Motor neuron (in vitro differentiated cells): ENCODE results near the gene FLAD1. TPM values are rescaled to one million over a fixed set of nuclear protein-coding genes. Genes with fewer than 3 reads are reported as not detected.

Experiments
- ATAC-seq, 8 experiments: fragments of 200-7000 bp; cut with Tn5 transposase; replicated peaks in 6 of 8; 2 replicates each; pipeline ENCODE4 v1.8.0; 2021; ENCODE audit warnings: mild to moderate bottlenecking in 8 of 8, moderate library complexity in 8 of 8
- H3K27ac ChIP-seq, 2 donors: fragments of 250-450 bp; sonication (Bioruptor Pico); 2 replicates each; pipeline ENCODE4 v1.9.0; 2021; ENCODE audit warnings: antibody characterized with exemption in 2 of 2, mild to moderate bottlenecking in 2 of 2, moderate library complexity in 1 of 2
- H3K4me1 ChIP-seq, 2 donors: fragments of 250-450 bp; sonication (Bioruptor Pico); replicated peaks in 1 of 2; 2 replicates each; pipeline ENCODE4 v1.6.1; 2021; ENCODE audit warnings: antibody characterized with exemption in 2 of 2, mild to moderate bottlenecking in 2 of 2, moderate library complexity in 1 of 2
- H3K4me3 ChIP-seq, 5 donors: fragments of 250-450 bp; sonication (Bioruptor Pico); 2 replicates each; pipeline ENCODE4 v1.9.0; 2021; ENCODE audit warnings: antibody characterized with exemption in 5 of 5, mild to moderate bottlenecking in 5 of 5, moderate library complexity in 4 of 5
- WGBS, 10 experiments: fragments of 450-650 bp; shearing (Covaris generic); methylation state at CpG; one replicate each; pipeline ENCODE4 v1.0.0; 2022; 5-methylcytosine and 5-hydroxymethylcytosine counted together
- in situ Hi-C, 9 experiments: fragments of 400-800 bp; cut with MboI; loops; one replicate each; pipeline ENCODE4 v1.15.0; 2021; ENCODE audit warnings: low sequenced_read_pairs in 9 of 9, low pct_unique_long_range_greater_than_20kb in 2 of 9; ENCODE audit not compliant: unreplicated experiment in 9 of 9
- total RNA-seq, 8 experiments: library from RNA; unstranded; fragments of 300-600 nt; gene quantifications; 2 replicates each; pipeline versions ENCODE4 v1.2.3 to v1.2.4, GENCODE V29; 2022

FLAD1 gene
- total RNA-seq, 8 experiments from 2014 or later = 34.1 to 76.9 (median 49.2) TPM

GRCh38 chr1:155022927-155023236, 39.7 kb downstream of the FLAD1 start:
- peaks cover 2 to 6% of the 10 kb centered on the region in 2 donors for H3K4me1 ChIP-seq
- in situ Hi-C loops = no loop called here
- no peak overlapping the region for H3K27ac ChIP-seq
- no peak overlapping the region for H3K4me3 ChIP-seq
- ATAC-seq = no peak
- WGBS, 10 experiments = 0 to 83% (median 63%) methylated on average over 1 to 4 of the region's 4 CpGs; no CpG with 5 or more reads in 6 of the 10 experiments

- no peak overlapping the region for H3K4me3 ChIP-seq
- H3K27ac ChIP-seq = no peak overlapping the region
- H3K4me1 ChIP-seq = peaks cover 0 to 3% of the 10 kb centered on the region in 2 donors
- peak in 3 of 8 experiments; percentile 16 to 20 (median 17) for ATAC-seq
- WGBS, 10 experiments = 47 to 87% (median 67%) methylated on average over 1 to 4 of the region's 5 CpGs; no CpG with 5 or more reads in 5 of the 10 experiments
- in situ Hi-C loops = no loop called here
Observed at GRCh38 chr1:155023627-155024026, 40.5 kb downstream of the FLAD1 start.

GRCh38 chr1:155024315-155024714, 41.2 kb downstream of the FLAD1 start:
- H3K4me3 ChIP-seq = no peak overlapping the region
- 57 to 100% (median 84%) methylated on average over 2 to 9 of the region's 9 CpGs; no CpG with 5 or more reads in 5 of the 10 experiments for WGBS, 10 experiments
- ATAC-seq = no peak

GRCh38 chr1:155026154-155026553, 43.0 kb downstream of the FLAD1 start:
- 60% methylated on average over 3 of the region's 9 CpGs; no CpG with 5 or more reads in 9 of the 10 experiments for WGBS, 10 experiments
- H3K4me1 ChIP-seq = no peaks in the 10 kb centered on the region
- H3K4me3 ChIP-seq = no peak overlapping the region
- peak in 1 of 8 experiments; percentile 18 for ATAC-seq
- H3K27ac ChIP-seq = no peak overlapping the region
- in situ Hi-C loops = no loop called here

More at GRCh38 chr1:155024315-155024714, 41.2 kb downstream of the FLAD1 start:
- Histone ChIP-seq H3K4me1 (peaks cover 0 to 2% of the 10 kb centered on the region in 2 donors), H3K27ac (no peak overlapping the region)
- in situ Hi-C loops = no loop called here

GRCh38 chr1:155026588-155026987, 43.4 kb downstream of the FLAD1 start:
- WGBS, 10 experiments = 40 to 100% (median 91%) methylated on average over 1 to 6 of the region's 6 CpGs; no CpG with 5 or more reads in 5 of the 10 experiments
- in situ Hi-C loops = no loop called here
- Histone ChIP-seq H3K4me3 (no peak overlapping the region), H3K27ac (no peak overlapping the region), H3K4me1 (no peaks in the 10 kb centered on the region)
- ATAC-seq = peak in 1 of 8 experiments; percentile 23

GRCh38 chr1:155029513-155030242, 46.5 kb downstream of the FLAD1 start:
- Histone ChIP-seq H3K4me3 (no peak overlapping the region), H3K4me1 (no peaks in the 10 kb centered on the region), H3K27ac (no peak overlapping the region)
- 20 to 82% (median 60%) methylated on average over 1 to 9 of the region's 16 CpGs; no CpG with 5 or more reads in 5 of the 10 experiments for WGBS, 10 experiments
- in situ Hi-C loops = no loop called here
- ATAC-seq = peak in 3 of 8 experiments; percentile 7 to 36 (median 16)

GRCh38 chr1:155030243-155030795, 47.2 kb downstream of the FLAD1 start:
- H3K4me3 ChIP-seq = no peak overlapping the region
- in situ Hi-C loops = no loop called here
- WGBS, 10 experiments = 85 to 100% (median 96%) methylated on average over 1 to 4 of the region's 15 CpGs; no CpG with 5 or more reads in 6 of the 10 experiments
- ATAC-seq = peak in 1 of 8 experiments; percentile 20
- H3K27ac ChIP-seq = no peak overlapping the region
- H3K4me1 ChIP-seq = no peaks in the 10 kb centered on the region

- in situ Hi-C loops = no loop called here
Observed at GRCh38 chr1:155030899-155031298, 47.8 kb downstream of the FLAD1 start.

GRCh38 chr1:155032886-155033285, 49.7 kb downstream of the FLAD1 start:
- Histone ChIP-seq H3K27ac (no peak overlapping the region), H3K4me3 (no peak overlapping the region), H3K4me1 (no peaks in the 10 kb centered on the region)
- in situ Hi-C loops = no loop called here
- ATAC-seq = no peak
- WGBS, 10 experiments = 51 to 100% (median 90%) methylated on average over 1 to 5 of the region's 12 CpGs; no CpG with 5 or more reads in 7 of the 10 experiments

More at GRCh38 chr1:155030899-155031298, 47.8 kb downstream of the FLAD1 start:
- 21 to 100% (median 69%) methylated on average over 1 to 7 of the region's 11 CpGs; no CpG with 5 or more reads in 4 of the 10 experiments for WGBS, 10 experiments
- Histone ChIP-seq H3K4me1 (no peaks in the 10 kb centered on the region), H3K4me3 (no peak overlapping the region), H3K27ac (no peak overlapping the region)
- no peak for ATAC-seq

GRCh38 chr1:155033524-155033923, 50.4 kb downstream of the FLAD1 start, which contains the start of the genes DCST1 and DCST2:
TSS of gene DCST1 (plus strand) at chr1:155033824. CDS start at chr1:155034037, 213 bp downstream.
TSS of gene DCST2 (minus strand) at chr1:155033781. CDS start at chr1:155033701, 80 bp downstream.
- ATAC-seq = no peak

GRCh38 chr1:155034318-155035208, 51.4 kb downstream of the FLAD1 start:
- H3K27ac ChIP-seq = no peak overlapping the region
- in situ Hi-C loops = no loop called here
- 58 to 94% (median 80%) methylated on average over 4 to 15 of the region's 20 CpGs; no CpG with 5 or more reads in 2 of the 10 experiments for WGBS, 10 experiments
- H3K4me1 ChIP-seq = no peaks in the 10 kb centered on the region
- no peak for ATAC-seq
- H3K4me3 ChIP-seq = no peak overlapping the region

More at GRCh38 chr1:155033524-155033923, 50.4 kb downstream of the FLAD1 start, which contains the start of the genes DCST1 and DCST2:
- in situ Hi-C loops = no loop called here
- no peaks in the 10 kb centered on the region for H3K4me1 ChIP-seq
- H3K4me3 ChIP-seq = no peak within 1 kb of the TSS
- H3K27ac ChIP-seq = no peak within 1 kb of the TSS
- 80 to 100% (median 88%) methylated on average over 1 to 9 of the region's 9 CpGs; no CpG with 5 or more reads in 2 of the 10 experiments for WGBS, 10 experiments

GRCh38 chr1:155035936-155036335, 52.8 kb downstream of the FLAD1 start:
- whole genome bisulfite sequencing, 10 experiments = 70 to 91% (median 89%) methylated on average over 1 to 2 of the region's 2 CpGs; no CpG with 5 or more reads in 4 of the 10 experiments
- H3K27ac ChIP-seq = no peak overlapping the region
- no peak for ATAC-seq
- in situ Hi-C loops = no loop called here
- H3K4me1 ChIP-seq = no peaks in the 10 kb centered on the region
- no peak overlapping the region for H3K4me3 ChIP-seq
